ENCODE results near the gene CHID1.

CHID1 gene

DNA sequence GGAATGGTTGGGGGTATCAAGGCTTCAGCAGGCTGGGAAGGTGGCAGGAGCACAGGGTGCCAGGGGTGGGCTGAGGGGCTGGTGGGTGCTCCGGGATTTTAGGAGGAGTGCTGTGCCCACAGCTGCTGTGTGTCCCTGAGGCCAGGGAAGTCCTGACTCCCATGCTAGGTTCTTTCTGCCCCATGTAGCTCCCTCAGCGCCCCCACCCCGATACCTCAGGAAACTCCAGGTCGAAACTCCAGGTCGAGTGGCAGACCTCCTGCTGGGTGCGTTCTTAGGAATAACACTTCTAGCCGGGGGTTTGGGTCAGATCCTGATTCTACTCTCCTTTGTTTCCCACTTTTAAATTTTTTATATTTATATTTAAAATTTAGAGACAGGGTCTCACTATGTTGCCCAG, 23.3 kb upstream of the CHID1 start:
- Histone ChIP-seq H3K9me3 (ENCODE audit: insufficient read depth, low read depth, low read length) (no peaks in the 10 kb centered on the region), H3K36me3 (ENCODE audit: insufficient read depth, low read length) (no peaks in the 10 kb centered on the region), H4K20me1 (ENCODE audit: insufficient read depth, low read length, poor library complexity, severe bottlenecking) (peaks cover 54% of the 10 kb centered on the region), H3K27me3 (ENCODE audit: insufficient read depth, low read length, poor library complexity, severe bottlenecking) (no peaks in the 10 kb centered on the region), H3K9ac (ENCODE audit: low read depth, low read length, poor library complexity, severe bottlenecking) (peak overlapping the region; percentile 49), H3K4me3 (ENCODE audit: low read length, poor library complexity, severe bottlenecking) (peak overlapping the region; percentile 57), H3K9me2 (replicated peaks; ENCODE audit: low read depth, low read length) (no peaks in the 10 kb centered on the region), H2AFZ (ENCODE audit: low read length) (no peak overlapping the region), H3K79me2 (ENCODE audit: insufficient read depth, low read length) (peaks cover 95% of the 10 kb centered on the region), H3F3A (ENCODE audit: low read depth) (peaks cover 4% of the 10 kb centered on the region), H3K4me2 (ENCODE audit: low read depth, low read length, poor library complexity, severe bottlenecking) (peak overlapping the region; percentile 69), H3K4me1 (ENCODE audit: insufficient read depth, low read length, poor library complexity, severe bottlenecking) (peaks cover 66% of the 10 kb centered on the region)
- TF ChIP-seq, protein P1, sequence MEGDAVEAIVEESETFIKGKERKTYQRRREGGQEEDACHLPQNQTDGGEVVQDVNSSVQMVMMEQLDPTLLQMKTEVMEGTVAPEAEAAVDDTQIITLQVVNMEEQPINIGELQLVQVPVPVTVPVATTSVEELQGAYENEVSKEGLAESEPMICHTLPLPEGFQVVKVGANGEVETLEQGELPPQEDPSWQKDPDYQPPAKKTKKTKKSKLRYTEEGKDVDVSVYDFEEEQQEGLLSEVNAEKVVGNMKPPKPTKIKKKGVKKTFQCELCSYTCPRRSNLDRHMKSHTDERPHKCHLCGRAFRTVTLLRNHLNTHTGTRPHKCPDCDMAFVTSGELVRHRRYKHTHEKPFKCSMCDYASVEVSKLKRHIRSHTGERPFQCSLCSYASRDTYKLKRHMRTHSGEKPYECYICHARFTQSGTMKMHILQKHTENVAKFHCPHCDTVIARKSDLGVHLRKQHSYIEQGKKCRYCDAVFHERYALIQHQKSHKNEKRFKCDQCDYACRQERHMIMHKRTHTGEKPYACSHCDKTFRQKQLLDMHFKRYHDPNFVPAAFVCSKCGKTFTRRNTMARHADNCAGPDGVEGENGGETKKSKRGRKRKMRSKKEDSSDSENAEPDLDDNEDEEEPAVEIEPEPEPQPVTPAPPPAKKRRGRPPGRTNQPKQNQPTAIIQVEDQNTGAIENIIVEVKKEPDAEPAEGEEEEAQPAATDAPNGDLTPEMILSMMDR (conservative IDR thresholded peaks at IDR 0.05; ENCODE audit: low read length), result no peak
- no peak for TF ChIP-seq EZH2phosphoT487 (IDR thresholded peaks at IDR 0.05; ENCODE audit: borderline replicate concordance)

DNA sequence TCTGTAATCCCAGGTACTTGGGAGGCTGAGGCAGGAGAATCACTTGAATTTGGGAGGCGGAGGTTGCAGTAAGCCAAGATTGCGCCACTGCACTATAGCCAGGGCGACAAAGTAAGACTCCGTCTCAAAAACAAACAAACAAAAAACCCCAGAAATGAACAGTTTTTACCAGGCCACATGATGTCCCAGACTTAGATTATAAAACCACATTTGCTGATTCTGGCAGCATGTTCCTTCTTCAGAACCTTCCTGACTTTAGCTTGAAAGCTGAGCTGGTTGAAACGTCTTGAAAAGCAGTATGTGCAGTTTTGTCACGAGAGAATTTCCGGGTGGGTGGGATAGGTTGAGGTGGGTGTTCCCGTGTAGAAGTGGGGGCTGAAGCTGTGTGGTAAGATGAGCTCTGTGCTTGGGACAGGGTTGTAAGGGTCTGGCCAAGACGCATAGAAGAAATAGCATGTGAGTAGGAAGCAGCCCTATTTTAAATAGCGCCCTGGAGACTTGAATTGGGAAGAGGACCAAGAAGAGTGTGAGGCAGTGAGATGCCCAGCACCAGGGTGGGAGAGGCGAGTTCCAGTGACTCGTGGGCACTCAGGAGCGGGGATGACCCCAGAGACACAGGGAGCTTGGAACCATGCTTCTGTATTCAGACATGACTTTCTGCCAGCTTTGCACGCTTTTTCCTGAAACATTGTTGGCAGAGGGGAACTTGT, 22.7 kb upstream of the CHID1 start:
- Histone ChIP-seq H3K9me2 (replicated peaks; ENCODE audit: low read depth, low read length) (no peaks in the 10 kb centered on the region), H4K20me1 (ENCODE audit: insufficient read depth, low read length, poor library complexity, severe bottlenecking) (peaks cover 61% of the 10 kb centered on the region), H3K4me2 (ENCODE audit: low read depth, low read length, poor library complexity, severe bottlenecking) (peak overlapping the region; percentile 69), H3K27me3 (ENCODE audit: insufficient read depth, low read length, poor library complexity, severe bottlenecking) (no peaks in the 10 kb centered on the region), H3K9ac (ENCODE audit: low read depth, low read length, poor library complexity, severe bottlenecking) (peak overlapping the region; percentile 49), H3F3A (ENCODE audit: low read depth) (peaks cover 5% of the 10 kb centered on the region), H3K9me3 (ENCODE audit: insufficient read depth, low read depth, low read length) (no peaks in the 10 kb centered on the region), H3K79me2 (ENCODE audit: insufficient read depth, low read length) (peaks cover 95% of the 10 kb centered on the region), H3K36me3 (ENCODE audit: insufficient read depth, low read length) (no peaks in the 10 kb centered on the region), H3K4me1 (ENCODE audit: insufficient read depth, low read length, poor library complexity, severe bottlenecking) (peaks cover 72% of the 10 kb centered on the region), H3K4me3 (ENCODE audit: low read length, poor library complexity, severe bottlenecking) (peak overlapping the region; percentile 57), H2AFZ (ENCODE audit: low read length) (no peak overlapping the region)
- TF ChIP-seq EZH2phosphoT487 (IDR thresholded peaks at IDR 0.05; ENCODE audit: borderline replicate concordance), result no peak
- TF ChIP-seq, protein P1 (conservative IDR thresholded peaks at IDR 0.05; ENCODE audit: low read length), result no peak

DNA sequence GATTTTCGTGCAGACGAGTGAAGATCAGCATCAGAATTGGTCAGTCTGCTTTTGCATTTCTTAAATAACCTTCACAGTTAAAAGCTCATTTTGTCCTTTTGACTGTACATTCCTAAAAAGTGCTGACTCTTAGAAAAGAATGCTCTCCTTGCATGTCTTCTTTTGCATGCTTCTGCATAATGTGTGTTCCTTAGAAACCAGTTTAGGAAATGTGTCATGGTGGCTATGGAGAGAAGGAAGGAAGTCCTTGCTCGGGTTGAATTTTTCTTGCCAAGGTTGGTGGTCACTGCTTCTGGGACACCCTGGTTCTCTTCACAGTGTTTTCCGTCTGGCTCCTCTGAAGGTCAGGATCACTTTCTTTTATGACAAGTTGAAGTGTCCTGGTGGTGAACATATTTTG, 21.8 kb upstream of the CHID1 start:
- H3K9me3 ChIP-seq (ENCODE audit: insufficient read depth, low read depth, low read length), result no peaks in the 10 kb centered on the region
- H3K27me3 ChIP-seq (ENCODE audit: insufficient read depth, low read length, poor library complexity, severe bottlenecking), result no peaks in the 10 kb centered on the region
- H3K4me3 ChIP-seq (ENCODE audit: low read length, poor library complexity, severe bottlenecking), result peak overlapping the region; percentile 57
- peaks cover 62% of the 10 kb centered on the region for H4K20me1 ChIP-seq (ENCODE audit: insufficient read depth, low read length, poor library complexity, severe bottlenecking)
- no peak for TF ChIP-seq EZH2phosphoT487 (IDR thresholded peaks at IDR 0.05; ENCODE audit: borderline replicate concordance)
- TF ChIP-seq, protein P1 (conservative IDR thresholded peaks at IDR 0.05; ENCODE audit: low read length), result no peak
- peak overlapping the region; percentile 69 for H3K4me2 ChIP-seq (ENCODE audit: low read depth, low read length, poor library complexity, severe bottlenecking)
- H3K79me2 ChIP-seq (ENCODE audit: insufficient read depth, low read length), result peaks cover 95% of the 10 kb centered on the region
- H3K4me1 ChIP-seq (ENCODE audit: insufficient read depth, low read length, poor library complexity, severe bottlenecking), result peaks cover 73% of the 10 kb centered on the region
- H3F3A ChIP-seq (ENCODE audit: low read depth), result peaks cover 14% of the 10 kb centered on the region
- peak overlapping the region; percentile 49 for H3K9ac ChIP-seq (ENCODE audit: low read depth, low read length, poor library complexity, severe bottlenecking)
- no peaks in the 10 kb centered on the region for H3K36me3 ChIP-seq (ENCODE audit: insufficient read depth, low read length)
- no peak overlapping the region for H2AFZ ChIP-seq (ENCODE audit: low read length)
- no peaks in the 10 kb centered on the region for H3K9me2 ChIP-seq (replicated peaks; ENCODE audit: low read depth, low read length)
